DND-41 (cell line): ENCODE measurements around the gene NTM.

Experiments
- ATAC-seq: fragments of 200-7000 bp; cut with Tn5 transposase; 3 replicates; pipeline ENCODE4 v1.9.1; 2021; ENCODE audit warnings: low read depth; ENCODE audit not compliant: insufficient read depth
- DNase-seq: peaks from one replicate; pipeline ENCODE4 v3.0.0-alpha.2; 2020
- H2AFZ ChIP-seq: 2 replicates; pipeline ENCODE4 v1.6.0; 2012; ENCODE audit warnings: low read depth, low read length
- H3K27ac ChIP-seq: 2 replicates; pipeline ENCODE4 v1.5.1; 2012; ENCODE audit warnings: low read length, inconsistent platforms
- H3K27me3 ChIP-seq: fragments of 200-600 bp; sonication (generic); 2 replicates; pipeline ENCODE4 v1.6.0; 2012; ENCODE audit warnings: low read length, mild to moderate bottlenecking, inconsistent platforms; ENCODE audit not compliant: insufficient read depth, poor library complexity
- H3K36me3 ChIP-seq: 2 replicates; pipeline ENCODE4 v1.5.1; 2012; ENCODE audit warnings: low read length, inconsistent platforms; ENCODE audit not compliant: insufficient read depth
- H3K4me1 ChIP-seq: 2 replicates; pipeline ENCODE4 v1.5.1; 2012; ENCODE audit warnings: mild to moderate bottlenecking, low read length; ENCODE audit not compliant: insufficient read depth
- H3K4me2 ChIP-seq: 2 replicates; pipeline ENCODE4 v1.6.0; 2012; ENCODE audit warnings: mild to moderate bottlenecking, moderate library complexity, low read length, inconsistent platforms; ENCODE audit not compliant: insufficient read depth
- H3K4me3 ChIP-seq, 2 experiments: fragments of 200-600 bp in 1 of 2; shearing (Covaris generic) in 1 of 2; 2 replicates each; pipeline ENCODE4 v1.5.1; 2012 to 2016; ENCODE audit warnings: inconsistent platforms in 2 of 2, low read length in 2 of 2, mild to moderate bottlenecking in 2 of 2, low read depth in 1 of 2, moderate library complexity in 1 of 2
- H3K79me2 ChIP-seq: 2 replicates; pipeline ENCODE4 v1.6.0; 2012; ENCODE audit warnings: low read length, inconsistent platforms; ENCODE audit not compliant: insufficient read depth
- H3K9ac ChIP-seq: 2 replicates; pipeline ENCODE4 v1.6.0; 2012; ENCODE audit warnings: low read depth, mild to moderate bottlenecking, inconsistent platforms, low read length, moderate library complexity
- H3K9me3 ChIP-seq: 2 replicates; pipeline ENCODE4 v1.5.1; 2012; ENCODE audit warnings: low read length, moderate library complexity, mild to moderate bottlenecking, inconsistent platforms; ENCODE audit not compliant: insufficient read depth, severe bottlenecking
- H4K20me1 ChIP-seq: 2 replicates; pipeline ENCODE4 v1.6.0; 2012; ENCODE audit warnings: low read length; ENCODE audit not compliant: insufficient read depth
- CTCF ChIP-seq: IDR thresholded peaks from 2 replicates; pipeline ENCODE4 v1.5.1; 2012; ENCODE audit warnings: borderline replicate concordance, low read length, moderate library complexity, mild to moderate bottlenecking; ENCODE audit not compliant: poor library complexity, severe bottlenecking; ENCODE audit errors: extremely low read depth
- EZH2 ChIP-seq: IDR thresholded peaks from 3 replicates; pipeline ENCODE4 v1.6.1; 2012; ENCODE audit warnings: borderline replicate concordance, low read depth, mild to moderate bottlenecking, moderate library complexity, low read length, inconsistent platforms; ENCODE audit not compliant: severe bottlenecking

The NTM gene

GRCh38 chr11:131600628-131601027 is 230.2 kb downstream of the NTM start:
- no peaks in the 10 kb centered on the region for H3K36me3 ChIP-seq
- no peaks in the 10 kb centered on the region for H3K27me3 ChIP-seq
- ATAC-seq (no peak), DNase-seq (no peak)
- no peaks in the 10 kb centered on the region for H3K9me3 ChIP-seq
- no peak overlapping the region for H3K4me3 ChIP-seq
- no peak for TF ChIP-seq EZH2
- H2AFZ ChIP-seq: no peak overlapping the region
- no peaks in the 10 kb centered on the region for H4K20me1 ChIP-seq
- H3K27ac ChIP-seq: no peak overlapping the region
- H3K79me2 ChIP-seq: no peaks in the 10 kb centered on the region
- no peaks in the 10 kb centered on the region for H3K4me1 ChIP-seq
- H3K4me2 ChIP-seq: no peak overlapping the region
- H3K9ac ChIP-seq: no peak overlapping the region

GRCh38 chr11:131601586-131601985 is 231.2 kb downstream of the NTM start:
- ATAC-seq (no peak), DNase-seq (no peak)
- Histone ChIP-seq H4K20me1 (no peaks in the 10 kb centered on the region), H3K27ac (no peak overlapping the region), H3K4me1 (no peaks in the 10 kb centered on the region), H3K36me3 (no peaks in the 10 kb centered on the region), H3K27me3 (no peaks in the 10 kb centered on the region), H3K4me2 (no peak overlapping the region), H3K9ac (no peak overlapping the region), H3K79me2 (no peaks in the 10 kb centered on the region), H3K9me3 (no peaks in the 10 kb centered on the region), H2AFZ (no peak overlapping the region), H3K4me3 (no peak overlapping the region)
- TF ChIP-seq CTCF (no peak), EZH2 (no peak)

- no peaks in the 10 kb centered on the region for H3K36me3 ChIP-seq
Observed at GRCh38 chr11:131602431-131602830, 232.0 kb downstream of the NTM start.

GRCh38 chr11:131606811-131607335 is 236.5 kb downstream of the NTM start:
- Histone ChIP-seq H3K9ac (no peak overlapping the region), H4K20me1 (no peaks in the 10 kb centered on the region), H3K27me3 (no peaks in the 10 kb centered on the region), H3K79me2 (no peaks in the 10 kb centered on the region), H3K27ac (no peak overlapping the region), H3K4me1 (peaks cover 12% of the 10 kb centered on the region), H3K9me3 (no peaks in the 10 kb centered on the region), H2AFZ (no peak overlapping the region), H3K4me3 (no peak overlapping the region), H3K4me2 (no peak overlapping the region), H3K36me3 (no peaks in the 10 kb centered on the region)
- TF ChIP-seq CTCF (no peak), EZH2 (no peak)
- DNase-seq: no peak
- ATAC-seq: no peak

More at GRCh38 chr11:131602431-131602830, 232.0 kb downstream of the NTM start:
- Histone ChIP-seq H2AFZ (no peak overlapping the region), H3K4me3 (no peak overlapping the region), H3K27me3 (no peaks in the 10 kb centered on the region), H3K9ac (no peak overlapping the region), H3K4me1 (no peaks in the 10 kb centered on the region), H4K20me1 (no peaks in the 10 kb centered on the region), H3K4me2 (no peak overlapping the region), H3K79me2 (no peaks in the 10 kb centered on the region), H3K9me3 (no peaks in the 10 kb centered on the region), H3K27ac (no peak overlapping the region)
- TF ChIP-seq CTCF: no peak
- TF ChIP-seq EZH2: no peak
- ATAC-seq (no peak), DNase-seq (no peak)
